GM23248 (cell line): ENCODE results near the gene TMEM266. TPM values are rescaled to one million over a fixed set of nuclear protein-coding genes. Genes with fewer than 3 reads are reported as not detected.

Experiments used
- DNase-seq: peaks from one replicate; pipeline ENCODE4 v3.0.0-alpha.2; 2015
- H2AFZ ChIP-seq: fragments of 200-600 bp; sonication (generic); 2 replicates; pipeline ENCODE4 v1.6.1; 2016; ENCODE audit warnings: antibody characterized with exemption
- H3F3A ChIP-seq: fragments of 200-600 bp; sonication (generic); 2 replicates; pipeline ENCODE4 v1.6.1; 2016; ENCODE audit warnings: mild to moderate bottlenecking, antibody characterized with exemption, mixed run types; ENCODE audit not compliant: insufficient read depth
- H3K27ac ChIP-seq: fragments of 200-600 bp; sonication (generic); 2 replicates; pipeline ENCODE4 v1.5.1; 2016; ENCODE audit warnings: mild to moderate bottlenecking
- H3K27me3 ChIP-seq: fragments of 200-600 bp; sonication (generic); replicated peaks from 2 replicates; pipeline ENCODE4 v1.6.1; 2016; ENCODE audit warnings: mild to moderate bottlenecking; ENCODE audit not compliant: insufficient read depth
- H3K36me3 ChIP-seq: fragments of 200-600 bp; sonication (generic); 2 replicates; pipeline ENCODE4 v1.6.1; 2016; ENCODE audit warnings: low read depth, mild to moderate bottlenecking
- H3K4me1 ChIP-seq: fragments of 200-600 bp; sonication (generic); 2 replicates; pipeline ENCODE4 v1.6.1; 2016; ENCODE audit warnings: mild to moderate bottlenecking; ENCODE audit not compliant: insufficient read depth
- H3K4me2 ChIP-seq: fragments of 200-600 bp; sonication (generic); one replicate; pipeline ENCODE4 v1.6.1; 2016; ENCODE audit warnings: mild to moderate bottlenecking; ENCODE audit not compliant: unreplicated experiment
- H3K4me3 ChIP-seq: fragments of 200-600 bp; sonication (generic); 2 replicates; pipeline ENCODE4 v1.5.1; 2016; ENCODE audit warnings: mild to moderate bottlenecking
- H3K79me2 ChIP-seq: fragments of 200-600 bp; sonication (generic); 2 replicates; pipeline ENCODE4 v1.6.1; 2016; ENCODE audit warnings: mild to moderate bottlenecking; ENCODE audit not compliant: insufficient read depth
- H3K9ac ChIP-seq: fragments of 200-600 bp; sonication (generic); 2 replicates; pipeline ENCODE4 v1.6.1; 2016; ENCODE audit warnings: mild to moderate bottlenecking
- H3K9me2 ChIP-seq: fragments of 200-600 bp; sonication (generic); 2 replicates; pipeline ENCODE4 v1.6.1; 2016; ENCODE audit warnings: mixed run types, mild to moderate bottlenecking, moderate library complexity; ENCODE audit not compliant: insufficient read depth
- H3K9me3 ChIP-seq: fragments of 200-600 bp; sonication (generic); one replicate; pipeline ENCODE4 v1.6.1; 2017; ENCODE audit warnings: low read depth
- H4K20me1 ChIP-seq: fragments of 200-600 bp; sonication (generic); 2 replicates; pipeline ENCODE4 v1.6.0; 2016; ENCODE audit not compliant: insufficient read depth
- EZH2 ChIP-seq: fragments of 200-600 bp; sonication (generic); IDR thresholded peaks from 2 replicates; pipeline ENCODE4 v1.6.1; 2018; ENCODE audit warnings: antibody characterized with exemption, mild to moderate bottlenecking; ENCODE audit not compliant: insufficient read depth, poor library complexity, severe bottlenecking
- EZH2phosphoT487 ChIP-seq: fragments of 200-600 bp; sonication (generic); IDR thresholded peaks from 2 replicates; pipeline ENCODE4 v1.6.1; 2018; ENCODE audit warnings: antibody characterized with exemption, moderate library complexity, mild to moderate bottlenecking, low read depth; ENCODE audit not compliant: insufficient read depth
- WGBS, 2 experiments: methylation state at CpG; one replicate each; pipeline ENCODE4 v1.1.6; 2015 to 2017; ENCODE audit warnings: low lambda C conversion rate in 2 of 2, low coverage in 1 of 2; ENCODE audit errors: missing lambda C conversion rate in 2 of 2; 5-methylcytosine and 5-hydroxymethylcytosine counted together
- in situ Hi-C: fragments of 300-500 bp; cut with MboI; formaldehyde crosslinking; loops from 2 replicates; pipeline ENCODE4 v1.15.0; 2020
- polyA plus RNA-seq: library from polyadenylated mRNA; unstranded; fragments of >200 nt; fragmentation: Nextera tagmentation; extraction: Ambion mirVana; gene quantifications from 2 replicates; pipeline ENCODE4 v1.2.1, GENCODE V29; 2016
- total RNA-seq: library from RNA; depleted of rRNA; stranded (reverse); fragments of >200 nt; shearing (Covaris generic); gene quantifications from 2 replicates; pipeline ENCODE4 v1.2.3, GENCODE V29; 2014

The TMEM266 gene
- total and polyA plus RNA-seq, 2 experiments from 2014 or later: not detected

DNA sequence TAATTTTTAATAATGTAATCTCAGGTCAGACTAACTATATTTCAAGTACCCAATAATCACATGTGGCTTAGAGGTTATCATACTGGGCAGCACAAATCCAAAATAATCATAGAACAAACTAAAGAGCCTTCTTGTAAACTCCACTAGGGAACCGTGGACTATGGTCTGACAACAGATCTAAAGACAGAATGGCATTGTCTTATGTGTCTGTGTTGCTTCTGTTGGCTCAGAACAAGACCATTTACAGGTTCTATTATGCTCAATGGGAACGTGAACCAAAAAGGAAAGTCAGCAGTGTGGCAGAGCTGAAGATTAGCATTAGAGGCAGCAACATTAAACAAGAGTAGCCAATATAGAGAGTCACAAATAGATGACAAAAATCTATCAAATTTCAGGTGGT lies 176.6 kb downstream of the TMEM266 start:
- WGBS, 2 experiments: 93 to 99% methylated on average over 2 of the region's 2 CpGs
- no peak overlapping the region for H3K9ac ChIP-seq

DNA sequence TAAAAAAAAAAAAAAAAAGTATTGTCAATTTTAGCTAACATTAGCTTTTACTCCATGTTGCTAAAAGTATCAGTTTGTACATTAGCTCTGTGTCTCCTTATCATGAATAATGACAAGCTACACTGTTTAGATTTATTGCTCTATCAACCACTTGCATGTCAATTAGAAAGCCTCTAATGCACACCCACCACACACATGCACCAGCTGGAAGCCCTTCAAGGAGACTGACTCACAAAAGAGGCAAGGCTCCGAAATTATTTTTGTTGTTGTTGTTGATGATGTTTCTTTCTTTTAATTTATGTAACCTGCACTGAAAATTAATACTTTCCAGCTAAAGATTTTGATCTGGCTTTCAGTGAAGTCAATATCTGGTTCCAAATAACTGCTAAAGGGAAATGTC lies 180.0 kb downstream of the TMEM266 start:
- Histone ChIP-seq H3K79me2 (no peaks in the 10 kb centered on the region), H3K9ac (no peak overlapping the region), H3K36me3 (peaks cover 13% of the 10 kb centered on the region), H3K4me1 (no peaks in the 10 kb centered on the region), H3F3A (0 out of 2 replicates have a peak, but pooled peaks cover 4% of the 10 kb centered on the region), H3K27me3 (no peaks in the 10 kb centered on the region), H3K27ac (no peak overlapping the region), H3K9me3 (no peaks in the 10 kb centered on the region), H4K20me1 (no peaks in the 10 kb centered on the region), H3K4me2 (no peak overlapping the region), H3K4me3 (no peak overlapping the region), H2AFZ (no peak overlapping the region), H3K9me2 (no peaks in the 10 kb centered on the region)
- 8 to 14% methylated on average over 1 of the region's 1 CpG for WGBS, 2 experiments
- DNase-seq: peak; percentile 26
- no peak for TF ChIP-seq EZH2phosphoT487
- TF ChIP-seq EZH2: no peak
- in situ Hi-C loops: loop anchor here (25.0 kb wide), 1 partner anchor 598 kb away; no protein-coding TSS in a partner anchor

More for the DNA sequence above, 176.6 kb downstream of the TMEM266 start:
- no peak overlapping the region for H3K27ac ChIP-seq
- H3K9me2 ChIP-seq: no peaks in the 10 kb centered on the region
- TF ChIP-seq EZH2 (no peak), EZH2phosphoT487 (no peak)
- in situ Hi-C loops: loop anchor here (25.0 kb wide), 1 partner anchor 601 kb away; no protein-coding TSS in a partner anchor
- H3K9me3 ChIP-seq: no peaks in the 10 kb centered on the region
- no peaks in the 10 kb centered on the region for H3K36me3 ChIP-seq
- 0 out of 2 replicates have a peak, but pooled peaks cover 4% of the 10 kb centered on the region for H3F3A ChIP-seq
- no peaks in the 10 kb centered on the region for H3K27me3 ChIP-seq
- no peak overlapping the region for H3K4me2 ChIP-seq
- H4K20me1 ChIP-seq: no peaks in the 10 kb centered on the region
- no peak for DNase-seq
- no peaks in the 10 kb centered on the region for H3K4me1 ChIP-seq
- H3K79me2 ChIP-seq: no peaks in the 10 kb centered on the region
- H3K4me3 ChIP-seq: no peak overlapping the region
- H2AFZ ChIP-seq: no peak overlapping the region

DNA sequence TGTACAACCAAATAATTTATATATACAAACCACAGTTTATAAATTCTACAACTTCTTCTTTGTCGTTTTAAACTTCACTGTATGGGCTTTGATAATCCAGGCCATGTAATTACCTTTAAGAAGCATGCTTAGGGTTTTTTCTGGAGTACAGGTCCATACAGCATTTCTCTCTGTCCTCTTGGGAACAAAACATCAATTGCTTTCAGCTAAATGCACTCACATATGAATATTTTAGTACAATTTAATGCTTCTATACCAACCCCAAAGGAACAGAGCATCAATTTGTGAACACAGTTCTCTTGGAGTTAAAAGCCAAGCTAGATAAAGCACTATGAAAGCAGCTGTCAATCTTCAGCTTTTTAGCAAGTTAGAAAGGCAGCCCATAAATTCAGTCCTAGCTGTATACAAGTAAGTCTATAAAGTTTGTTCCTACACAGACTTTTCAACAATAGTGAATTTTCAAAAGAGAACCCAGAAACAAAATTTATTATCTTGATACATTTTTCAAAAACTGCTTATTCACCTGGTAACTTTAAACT lies 185.4 kb downstream of the TMEM266 start:
- TF ChIP-seq EZH2phosphoT487 (no peak), EZH2 (no peak)
- DNase-seq: no peak
- Histone ChIP-seq H3K4me1 (no peaks in the 10 kb centered on the region), H2AFZ (no peak overlapping the region), H4K20me1 (no peaks in the 10 kb centered on the region), H3K4me2 (no peak overlapping the region), H3K4me3 (no peak overlapping the region), H3K79me2 (no peaks in the 10 kb centered on the region), H3K9me2 (no peaks in the 10 kb centered on the region), H3K9me3 (no peaks in the 10 kb centered on the region), H3K27ac (no peak overlapping the region), H3K36me3 (peaks cover 13% of the 10 kb centered on the region), H3F3A (no peaks in the 10 kb centered on the region), H3K9ac (no peak overlapping the region), H3K27me3 (no peaks in the 10 kb centered on the region)
- 47 to 58% methylated on average over 1 of the region's 1 CpG for WGBS, 2 experiments
- in situ Hi-C loops: loop anchor here (25.0 kb wide), 1 partner anchor 592 kb away; no protein-coding TSS in a partner anchor

DNA sequence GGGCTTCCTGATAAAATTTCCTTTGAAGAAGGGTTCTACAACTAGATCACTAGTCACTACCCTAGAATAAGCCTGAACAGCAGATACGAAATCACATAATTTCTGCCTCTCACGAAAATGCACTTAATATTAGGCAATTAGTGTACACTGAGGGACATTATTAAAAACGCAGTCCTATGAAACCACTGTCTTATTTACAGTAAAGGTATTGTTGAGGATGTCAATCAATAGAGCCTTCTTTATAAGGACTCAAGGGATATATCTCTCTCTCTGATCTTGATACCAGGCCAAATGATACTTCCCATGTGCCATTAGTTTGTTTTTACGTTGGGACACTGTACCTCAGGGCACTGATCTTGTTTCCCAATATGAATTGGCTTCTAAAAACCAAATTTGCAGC lies 191.9 kb downstream of the TMEM266 start:
- WGBS, 2 experiments: 94 to 97% methylated on average over 4 of the region's 4 CpGs
- no peaks in the 10 kb centered on the region for H4K20me1 ChIP-seq
- H2AFZ ChIP-seq: no peak overlapping the region

More for the DNA sequence above, 191.9 kb downstream of the TMEM266 start:
- Histone ChIP-seq H3K4me3 (no peak overlapping the region), H3K4me1 (no peaks in the 10 kb centered on the region), H3K9me3 (no peaks in the 10 kb centered on the region), H3K27ac (no peak overlapping the region), H3F3A (no peaks in the 10 kb centered on the region), H3K9me2 (no peaks in the 10 kb centered on the region), H3K27me3 (no peaks in the 10 kb centered on the region), H3K79me2 (0 out of 2 replicates have a peak, but pooled peaks cover 3% of the 10 kb centered on the region), H3K36me3 (no peaks in the 10 kb centered on the region; the same call in 1 of the 2 replicates), H3K4me2 (no peak overlapping the region), H3K9ac (no peak overlapping the region)
- TF ChIP-seq EZH2phosphoT487: no peak
- no peak for TF ChIP-seq EZH2
- DNase-seq: no peak
- in situ Hi-C loops: no loop called here
